Measurements from ENCODE around the gene MSLN. TPM values are rescaled to one million over a fixed set of nuclear protein-coding genes. Genes with fewer than 3 reads are reported as not detected.
A peak's percentile ranks its signal among the peaks of the same experiment; 100 is the strongest.

The MSLN gene
- polyA plus RNA-seq, 2 of the 4 experiments (the other 2 are of a cell fraction), result 2.4 to 3.6 TPM

DNA sequence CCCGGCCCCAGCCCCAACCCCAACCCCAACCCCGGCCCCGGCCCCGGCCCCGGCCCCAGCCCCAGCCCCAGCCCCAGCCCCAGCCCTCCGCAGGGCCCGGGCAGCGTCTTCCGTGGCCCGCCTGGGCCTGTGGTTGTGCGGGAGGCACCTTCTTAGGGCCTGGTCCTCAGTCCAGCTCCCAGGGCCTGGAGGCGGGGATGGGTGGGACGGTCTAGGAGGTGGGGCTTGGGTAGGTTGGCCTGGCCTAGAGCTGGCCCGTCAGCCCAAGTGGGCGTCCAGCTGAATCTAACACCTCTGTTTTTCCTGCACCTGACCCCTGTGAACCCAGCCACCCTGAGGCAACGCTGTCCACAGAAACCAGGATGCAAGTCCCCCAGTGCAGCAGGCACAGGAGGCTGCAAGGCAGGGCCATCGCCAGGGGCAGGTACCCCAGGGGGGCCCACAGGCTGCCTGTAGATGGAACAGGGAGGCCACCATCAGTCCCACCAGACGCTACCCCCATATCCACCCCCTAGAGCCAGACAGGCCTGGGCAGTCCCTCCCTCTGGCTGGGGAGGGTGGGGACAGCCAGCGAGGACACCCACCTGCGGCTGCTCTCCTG lies 8.8 kb downstream of the MSLN start:
- ATAC-seq (peak in 1 of 2 experiments; percentile 16; a peak in 2 of 6 replicates), FAIRE-seq (no peak), DNase-seq (ENCODE audit: low read depth in 1 of 2, low spot score in 1 of 2) (no peak)
- H3K4me1 ChIP-seq, result peaks cover 7% of the 10 kb centered on the region
- 83% methylated on average over 9 of the region's 20 CpGs for WGBS (ENCODE audit: missing lambda C conversion rate)
- POLR2A ChIA-PET, result no interaction called here
- H3K4me2 ChIP-seq, result no peak overlapping the region
- no peaks in the 10 kb centered on the region for H3K9me3 ChIP-seq
- H3K27ac ChIP-seq, result 0 out of 6 replicates have a peak overlapping the region, but pooled peaks of 1 of the 2 experiments have one; percentile 40
- CTCF ChIA-PET, result interaction anchor here (1.3 to 15.8 kb wide), 3 partner anchors 17 to 28 kb away, joined by 4 to 105 read pairs (median 6); partner anchors contain the start of genes CHTF18, CIAO3 and RPUSD1
- no peak overlapping the region for H3K4me3 ChIP-seq
- TF ChIP-seq JUNB (IDR thresholded peaks at IDR 0.05) (no peak), POLR2A (IDR thresholded peaks at IDR 0.05; ENCODE audit: low read length) (no peak)
- TF ChIP-seq, protein P1, sequence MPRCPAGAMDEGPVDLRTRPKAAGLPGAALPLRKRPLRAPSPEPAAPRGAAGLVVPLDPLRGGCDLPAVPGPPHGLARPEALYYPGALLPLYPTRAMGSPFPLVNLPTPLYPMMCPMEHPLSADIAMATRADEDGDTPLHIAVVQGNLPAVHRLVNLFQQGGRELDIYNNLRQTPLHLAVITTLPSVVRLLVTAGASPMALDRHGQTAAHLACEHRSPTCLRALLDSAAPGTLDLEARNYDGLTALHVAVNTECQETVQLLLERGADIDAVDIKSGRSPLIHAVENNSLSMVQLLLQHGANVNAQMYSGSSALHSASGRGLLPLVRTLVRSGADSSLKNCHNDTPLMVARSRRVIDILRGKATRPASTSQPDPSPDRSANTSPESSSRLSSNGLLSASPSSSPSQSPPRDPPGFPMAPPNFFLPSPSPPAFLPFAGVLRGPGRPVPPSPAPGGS (IDR thresholded peaks at IDR 0.05), result no peak

DNA sequence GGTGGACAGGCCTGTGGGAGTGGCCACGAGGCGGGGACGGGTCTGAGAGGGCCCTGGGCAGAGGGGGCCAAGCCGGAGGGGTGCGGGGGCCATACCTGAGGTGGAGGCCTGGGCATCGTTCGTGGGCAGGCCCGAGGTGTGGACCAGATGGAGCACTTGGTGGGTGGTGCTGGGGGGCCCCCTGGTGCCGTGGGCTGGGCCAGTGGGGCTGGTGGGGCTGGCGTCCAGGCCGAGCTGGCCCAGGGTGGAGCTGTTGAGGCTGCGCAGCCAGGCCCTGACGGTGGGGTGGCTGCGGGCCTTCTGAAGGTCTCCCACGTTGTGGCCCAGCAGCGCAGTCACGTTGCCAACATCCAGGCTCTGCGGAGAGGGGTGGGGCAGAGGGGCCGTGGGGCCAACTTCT lies 9.4 kb downstream of the MSLN start:
- WGBS (ENCODE audit: missing lambda C conversion rate), result 90% methylated on average over 13 of the region's 19 CpGs
- DNase-seq (ENCODE audit: low read depth in 1 of 2, low spot score in 1 of 2) (no peak), ATAC-seq (no peak), FAIRE-seq (no peak)
- POLR2A ChIA-PET, result no interaction called here
- TF ChIP-seq CEBPB (IDR thresholded peaks at IDR 0.05) (no peak), MAZ (IDR thresholded peaks at IDR 0.05; ENCODE audit: borderline replicate concordance, low read depth, low read length) (no peak), TP53 (CRISPR knock-in tag; IDR thresholded peaks at IDR 0.05) (no peak), KDM1A (IDR thresholded peaks at IDR 0.05; ENCODE audit: low read depth) (no peak)
- TF ChIP-seq, protein P2, sequence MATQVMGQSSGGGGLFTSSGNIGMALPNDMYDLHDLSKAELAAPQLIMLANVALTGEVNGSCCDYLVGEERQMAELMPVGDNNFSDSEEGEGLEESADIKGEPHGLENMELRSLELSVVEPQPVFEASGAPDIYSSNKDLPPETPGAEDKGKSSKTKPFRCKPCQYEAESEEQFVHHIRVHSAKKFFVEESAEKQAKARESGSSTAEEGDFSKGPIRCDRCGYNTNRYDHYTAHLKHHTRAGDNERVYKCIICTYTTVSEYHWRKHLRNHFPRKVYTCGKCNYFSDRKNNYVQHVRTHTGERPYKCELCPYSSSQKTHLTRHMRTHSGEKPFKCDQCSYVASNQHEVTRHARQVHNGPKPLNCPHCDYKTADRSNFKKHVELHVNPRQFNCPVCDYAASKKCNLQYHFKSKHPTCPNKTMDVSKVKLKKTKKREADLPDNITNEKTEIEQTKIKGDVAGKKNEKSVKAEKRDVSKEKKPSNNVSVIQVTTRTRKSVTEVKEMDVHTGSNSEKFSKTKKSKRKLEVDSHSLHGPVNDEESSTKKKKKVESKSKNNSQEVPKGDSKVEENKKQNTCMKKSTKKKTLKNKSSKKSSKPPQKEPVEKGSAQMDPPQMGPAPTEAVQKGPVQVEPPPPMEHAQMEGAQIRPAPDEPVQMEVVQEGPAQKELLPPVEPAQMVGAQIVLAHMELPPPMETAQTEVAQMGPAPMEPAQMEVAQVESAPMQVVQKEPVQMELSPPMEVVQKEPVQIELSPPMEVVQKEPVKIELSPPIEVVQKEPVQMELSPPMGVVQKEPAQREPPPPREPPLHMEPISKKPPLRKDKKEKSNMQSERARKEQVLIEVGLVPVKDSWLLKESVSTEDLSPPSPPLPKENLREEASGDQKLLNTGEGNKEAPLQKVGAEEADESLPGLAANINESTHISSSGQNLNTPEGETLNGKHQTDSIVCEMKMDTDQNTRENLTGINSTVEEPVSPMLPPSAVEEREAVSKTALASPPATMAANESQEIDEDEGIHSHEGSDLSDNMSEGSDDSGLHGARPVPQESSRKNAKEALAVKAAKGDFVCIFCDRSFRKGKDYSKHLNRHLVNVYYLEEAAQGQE (IDR thresholded peaks at IDR 0.05), result no peak
- peaks cover 7% of the 10 kb centered on the region for H3K4me1 ChIP-seq
- CTCF ChIA-PET, result interaction anchor here (0.9 to 15.8 kb wide), 5 partner anchors 9 to 29 kb away, joined by 3 to 105 read pairs (median 4); partner anchors contain the start of genes CHTF18, CIAO3, MSLN and RPUSD1
- H3K4me2 ChIP-seq, result no peak overlapping the region
- H3K4me3 ChIP-seq, result no peak overlapping the region
- H3K27ac ChIP-seq, result no peak overlapping the region
- no peaks in the 10 kb centered on the region for H3K9me3 ChIP-seq

DNA sequence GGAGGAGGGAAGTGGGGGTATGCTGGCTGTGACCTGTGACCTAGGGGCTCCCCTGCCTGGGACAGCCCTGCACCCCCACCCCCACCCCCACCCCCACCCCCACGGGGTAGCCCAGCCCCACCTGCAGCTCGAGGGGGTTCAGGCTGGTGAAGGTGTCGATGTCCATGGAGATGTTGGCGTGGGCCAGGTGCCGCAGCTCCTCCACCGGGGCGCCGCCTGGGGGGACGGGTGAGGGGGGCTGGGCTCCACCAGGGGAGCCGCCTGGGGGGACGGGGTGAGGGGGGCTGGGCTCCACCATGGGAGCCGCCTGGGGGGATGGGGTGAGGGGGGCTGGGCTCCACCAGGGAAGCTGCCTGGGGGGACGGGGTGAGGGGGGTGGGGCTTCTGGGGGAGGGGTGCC lies 9.9 kb downstream of the MSLN start:
- Histone ChIP-seq H3K4me2 (no peak overlapping the region), H3K27ac (no peak overlapping the region), H3K4me3 (no peak overlapping the region), H3K9me3 (no peaks in the 10 kb centered on the region), H3K4me1 (peaks cover 7% of the 10 kb centered on the region)
- TF ChIP-seq EHF (CRISPR knock-in tag; IDR thresholded peaks at IDR 0.05) (no peak), POLR2AphosphoS2 (conservative IDR thresholded peaks at IDR 0.05; ENCODE audit: low read length) (no peak), ZC3H11A (IDR thresholded peaks at IDR 0.05) (no peak), PHF8 (IDR thresholded peaks at IDR 0.05; ENCODE audit: borderline replicate concordance, low read depth) (no peak), BHLHE40 (IDR thresholded peaks at IDR 0.05; ENCODE audit: low read depth, low read length) (no peak), RFX5 (IDR thresholded peaks at IDR 0.05) (no peak), SREBF2 (IDR thresholded peaks at IDR 0.05) (no peak), EHMT2 (IDR thresholded peaks at IDR 0.05; ENCODE audit: low read depth) (no peak), MAZ (IDR thresholded peaks at IDR 0.05; ENCODE audit: borderline replicate concordance, low read depth, low read length) (no peak)
- TF ChIP-seq, protein P3, sequence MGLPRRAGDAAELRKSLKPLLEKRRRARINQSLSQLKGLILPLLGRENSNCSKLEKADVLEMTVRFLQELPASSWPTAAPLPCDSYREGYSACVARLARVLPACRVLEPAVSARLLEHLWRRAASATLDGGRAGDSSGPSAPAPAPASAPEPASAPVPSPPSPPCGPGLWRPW (IDR thresholded peaks at IDR 0.05), result no peak
- no peak for ATAC-seq
- CTCF ChIA-PET, result interaction anchor here (0.9 to 15.8 kb wide), 5 partner anchors 10 to 29 kb away, joined by 3 to 105 read pairs (median 4); partner anchors contain the start of genes CHTF18, CIAO3, MSLN and RPUSD1
- no peak for FAIRE-seq
- no peak for DNase-seq (ENCODE audit: low read depth in 1 of 2, low spot score in 1 of 2)
- WGBS (ENCODE audit: missing lambda C conversion rate), result no CpG with 5 or more reads among the region's 13 CpGs
- POLR2A ChIA-PET, result no interaction called here
